ENCODE results near the gene UST.
"Not testable (repeated sequence)": the region's sequence is repeated elsewhere in the genome, so short reads cannot be mapped to it uniquely, and the experiment has no call there.

UST gene

DNA sequence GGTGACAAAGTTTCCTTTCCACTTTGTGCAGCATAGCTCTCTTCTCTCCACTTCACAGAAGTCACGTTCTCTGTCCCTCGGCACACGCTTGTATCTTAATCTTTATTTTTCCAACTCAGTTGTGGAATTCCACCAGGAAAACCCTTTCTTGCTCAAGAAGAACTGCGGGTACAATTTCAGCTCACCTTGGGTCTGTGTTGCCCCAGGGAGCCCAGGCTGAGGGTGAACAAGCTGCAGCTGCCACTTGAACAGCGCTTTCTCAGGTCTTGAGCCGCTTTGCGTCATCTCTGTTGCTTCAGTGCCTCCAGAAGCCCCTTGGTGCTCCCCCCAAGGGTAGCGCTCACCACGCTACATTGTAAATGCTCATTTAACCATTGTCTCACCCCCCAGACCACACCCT lies 341.5 kb downstream of the UST start:
- DNase-seq (ENCODE audit: low spot score), result no peak

DNA sequence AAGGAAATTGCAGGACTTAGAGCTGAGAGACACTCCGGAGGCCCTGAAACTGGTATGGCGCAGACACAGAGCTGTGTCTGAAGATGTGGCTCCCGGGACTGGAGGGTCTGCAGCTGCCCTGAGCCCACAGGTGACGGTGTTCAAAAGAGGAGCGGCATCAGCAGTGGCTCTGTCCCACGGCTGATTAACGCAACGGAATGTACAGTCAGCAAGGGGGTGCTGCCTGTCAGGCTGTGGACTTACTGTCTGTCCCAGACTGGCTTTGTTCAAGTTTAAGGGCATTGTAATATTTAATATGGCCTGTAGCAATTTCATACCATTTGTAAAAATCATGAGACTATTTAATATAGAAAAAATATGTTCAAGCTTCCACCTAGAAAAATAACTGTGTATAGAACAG lies 342.7 kb downstream of the UST start:
- DNase-seq (ENCODE audit: low spot score), result no peak

- no peak for DNase-seq (ENCODE audit: low spot score)
Observed at GRCh38 chr6:149090937-149091336, 344.1 kb downstream of the UST start.

GRCh38 chr6:149093643-149094042 lies 346.8 kb downstream of the UST start:
- DNase-seq (ENCODE audit: low spot score), result no peak

GRCh38 chr6:149094156-149094555 lies 347.3 kb downstream of the UST start:
- no peak for DNase-seq (ENCODE audit: low spot score)

- no peak for DNase-seq (ENCODE audit: low spot score)
Observed at GRCh38 chr6:149094934-149095351, 348.1 kb downstream of the UST start.

DNA sequence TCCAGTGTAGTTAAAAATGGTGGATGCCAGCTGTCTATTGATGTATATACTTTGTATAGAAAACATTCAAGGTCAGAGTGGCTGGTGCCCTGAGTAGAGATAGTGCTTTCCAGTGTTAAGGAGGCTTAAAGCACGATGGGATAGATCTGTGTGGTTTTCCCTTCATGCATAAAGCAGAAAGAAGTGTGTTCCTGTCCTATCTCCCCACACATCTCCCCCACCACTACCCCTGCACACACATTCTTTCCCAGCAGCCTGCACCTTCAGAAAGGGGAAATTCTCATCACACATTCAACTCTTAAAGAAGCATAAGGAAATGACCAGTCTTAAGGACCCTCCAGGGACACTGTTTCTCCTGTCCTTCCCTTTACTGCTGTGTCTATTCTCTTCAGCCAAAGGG lies 349.0 kb downstream of the UST start:
- no peak for DNase-seq (ENCODE audit: low spot score)

- no peak for DNase-seq (ENCODE audit: low spot score)
Observed at GRCh38 chr6:149097794-149098193, 351.0 kb downstream of the UST start.

GRCh38 chr6:149098700-149099276 lies 352.0 kb downstream of the UST start:
- DNase-seq (ENCODE audit: low spot score), result no peak

DNA sequence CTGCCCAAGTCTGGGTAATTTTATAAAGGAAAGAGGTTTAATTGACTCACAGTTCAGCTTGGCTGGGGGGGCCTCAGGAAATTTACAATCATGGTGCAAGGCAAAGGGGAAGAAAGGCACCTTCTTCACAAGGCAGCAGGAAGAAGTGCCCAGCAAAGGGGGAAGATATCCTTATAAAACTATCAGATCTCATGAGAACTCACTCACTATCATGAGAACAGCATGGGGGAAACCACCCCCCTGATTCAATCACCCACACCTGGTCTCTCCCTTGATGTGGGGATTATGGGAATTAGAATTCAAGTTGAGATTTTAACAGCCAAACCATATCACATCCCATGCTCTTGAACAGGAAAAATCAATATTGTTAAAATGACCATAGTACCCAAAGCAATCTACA lies 355.5 kb downstream of the UST start:
- no peak for DNase-seq (ENCODE audit: low spot score)

GRCh38 chr6:149103950-149104349 lies 357.1 kb downstream of the UST start:
- not testable (repeated sequence) for DNase-seq (ENCODE audit: low spot score)

GRCh38 chr6:149107520-149107919 lies 360.7 kb downstream of the UST start:
- DNase-seq (ENCODE audit: low spot score), result no peak

DNA sequence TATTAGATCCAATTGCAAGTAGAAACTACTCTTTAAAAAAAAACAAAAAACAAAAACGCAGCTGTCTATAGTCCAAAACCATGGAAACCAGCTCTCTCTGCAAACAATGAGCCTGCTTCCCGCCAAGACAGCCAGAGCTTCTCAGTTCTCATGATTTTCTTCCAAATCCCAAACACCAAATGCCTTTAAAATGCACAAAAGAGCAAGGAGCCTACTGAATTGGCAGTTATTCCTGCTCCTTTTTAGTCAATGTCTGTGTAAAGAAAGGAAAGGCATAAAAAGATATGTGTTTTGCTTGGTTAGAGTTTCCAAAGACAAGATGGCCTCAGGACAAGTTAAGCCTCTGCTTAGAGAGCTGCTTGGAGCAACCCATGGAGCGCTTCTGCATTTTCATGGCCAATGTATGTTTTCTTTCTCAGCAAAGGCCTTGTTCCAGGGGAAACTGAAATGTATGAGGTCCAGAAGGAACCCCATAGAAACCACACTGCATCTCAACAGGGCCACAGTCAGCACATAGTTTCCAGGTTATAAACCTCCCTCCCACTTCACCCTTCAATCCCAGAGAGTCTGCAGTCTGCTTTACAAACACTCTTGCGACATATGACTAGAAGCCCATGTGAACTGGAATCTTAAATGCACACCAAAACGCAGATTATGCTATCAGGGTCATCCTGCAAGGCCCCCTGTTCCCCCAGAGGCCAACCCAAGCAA lies 361.4 kb downstream of the UST start:
- DNase-seq (ENCODE audit: low spot score), result peak; percentile 68

DNA sequence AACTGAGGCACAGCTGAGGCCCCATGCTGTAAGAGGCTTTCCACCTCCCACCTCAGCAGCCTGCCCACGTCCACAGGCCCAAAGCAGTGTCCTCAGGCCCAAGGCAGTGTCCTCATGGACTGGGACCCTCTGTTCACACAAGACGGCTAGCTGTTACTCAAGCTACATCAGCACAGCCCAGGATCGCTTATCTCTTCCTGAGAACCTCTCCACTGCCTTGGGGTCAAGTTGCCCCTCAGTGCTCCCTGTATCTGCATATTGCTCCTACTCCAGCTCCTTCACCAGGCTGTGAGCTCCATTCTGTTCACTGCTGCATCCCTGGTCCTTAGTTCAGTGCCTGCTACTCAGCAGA lies 361.9 kb downstream of the UST start:
- DNase-seq (ENCODE audit: low spot score), result no peak

- DNase-seq (ENCODE audit: low spot score), result no peak
Observed at GRCh38 chr6:149109397-149110070, 362.7 kb downstream of the UST start.

DNA sequence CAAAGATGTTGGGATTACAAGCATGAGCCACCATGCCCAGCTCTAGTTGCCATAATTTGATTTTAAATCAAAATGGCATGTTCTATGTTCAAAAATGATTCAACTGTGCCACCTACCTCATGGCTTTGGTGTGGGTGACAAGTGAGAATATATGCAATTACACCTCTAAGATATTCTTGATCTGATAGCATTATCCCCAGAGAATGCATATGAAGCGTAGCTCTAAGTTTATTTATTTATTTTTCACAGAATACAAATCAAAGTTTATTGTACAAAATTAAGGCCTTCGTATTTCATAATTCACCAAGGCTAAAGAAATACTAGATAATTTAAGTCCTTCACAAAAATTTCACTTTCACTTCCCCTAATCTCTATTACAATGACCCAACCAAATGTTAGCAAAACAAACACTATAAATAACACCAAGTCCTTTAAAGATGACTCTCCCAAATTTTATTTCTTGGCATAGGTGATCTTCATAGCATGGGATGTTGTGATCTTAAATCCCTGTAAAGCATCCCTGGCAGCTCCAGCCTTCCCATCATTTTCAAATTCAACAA lies 364.8 kb downstream of the UST start:
- DNase-seq (ENCODE audit: low spot score), result no peak

- no peak for DNase-seq (ENCODE audit: low spot score)
Observed at GRCh38 chr6:149112976-149113375, 366.1 kb downstream of the UST start.

- DNase-seq (ENCODE audit: low spot score), result peak; percentile 62
Observed at GRCh38 chr6:149114167-149114566, 367.3 kb downstream of the UST start.

DNA sequence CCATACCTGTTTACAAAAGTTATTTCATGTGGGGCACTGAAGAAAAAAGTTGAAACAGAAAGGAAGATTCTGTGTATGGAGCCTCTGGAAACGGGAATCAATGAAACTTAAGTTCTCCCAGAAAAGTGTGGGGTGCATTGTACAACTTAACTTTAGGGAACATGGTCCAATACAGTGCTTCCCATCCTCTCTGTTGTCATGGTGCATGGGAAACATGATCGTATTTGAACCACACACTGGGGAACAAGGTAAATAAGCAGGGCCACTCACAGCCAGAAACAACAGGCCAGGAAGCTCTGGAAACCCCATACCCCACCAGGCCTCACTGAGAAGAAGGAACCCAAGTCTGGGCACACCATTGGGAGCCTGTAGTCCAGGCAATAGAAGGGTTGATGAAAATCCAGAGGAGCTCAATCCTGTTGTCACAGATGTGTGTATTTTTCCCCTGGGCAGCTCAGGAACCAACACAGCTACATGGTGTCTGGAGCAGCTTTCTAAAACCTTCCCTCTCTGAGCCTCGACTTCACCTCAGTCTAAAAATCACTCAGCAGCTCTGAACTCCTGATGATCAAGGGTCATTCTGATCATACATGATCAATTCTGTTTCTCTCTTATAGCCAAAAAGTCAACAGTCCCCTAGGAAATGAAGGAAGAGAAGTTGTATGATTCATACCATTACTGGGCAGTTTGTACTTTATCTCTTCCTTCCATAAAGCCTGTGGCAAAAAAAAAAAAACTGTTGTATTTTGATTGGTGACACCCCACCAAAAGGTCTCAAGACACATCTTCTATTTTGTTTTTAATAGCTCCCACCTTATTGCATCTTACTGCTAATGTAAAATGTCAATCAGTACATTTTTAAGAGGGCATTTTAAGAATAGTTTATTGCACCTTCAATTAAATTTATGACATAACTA lies 372.2 kb downstream of the UST start:
- DNase-seq (ENCODE audit: low spot score), result no peak

DNA sequence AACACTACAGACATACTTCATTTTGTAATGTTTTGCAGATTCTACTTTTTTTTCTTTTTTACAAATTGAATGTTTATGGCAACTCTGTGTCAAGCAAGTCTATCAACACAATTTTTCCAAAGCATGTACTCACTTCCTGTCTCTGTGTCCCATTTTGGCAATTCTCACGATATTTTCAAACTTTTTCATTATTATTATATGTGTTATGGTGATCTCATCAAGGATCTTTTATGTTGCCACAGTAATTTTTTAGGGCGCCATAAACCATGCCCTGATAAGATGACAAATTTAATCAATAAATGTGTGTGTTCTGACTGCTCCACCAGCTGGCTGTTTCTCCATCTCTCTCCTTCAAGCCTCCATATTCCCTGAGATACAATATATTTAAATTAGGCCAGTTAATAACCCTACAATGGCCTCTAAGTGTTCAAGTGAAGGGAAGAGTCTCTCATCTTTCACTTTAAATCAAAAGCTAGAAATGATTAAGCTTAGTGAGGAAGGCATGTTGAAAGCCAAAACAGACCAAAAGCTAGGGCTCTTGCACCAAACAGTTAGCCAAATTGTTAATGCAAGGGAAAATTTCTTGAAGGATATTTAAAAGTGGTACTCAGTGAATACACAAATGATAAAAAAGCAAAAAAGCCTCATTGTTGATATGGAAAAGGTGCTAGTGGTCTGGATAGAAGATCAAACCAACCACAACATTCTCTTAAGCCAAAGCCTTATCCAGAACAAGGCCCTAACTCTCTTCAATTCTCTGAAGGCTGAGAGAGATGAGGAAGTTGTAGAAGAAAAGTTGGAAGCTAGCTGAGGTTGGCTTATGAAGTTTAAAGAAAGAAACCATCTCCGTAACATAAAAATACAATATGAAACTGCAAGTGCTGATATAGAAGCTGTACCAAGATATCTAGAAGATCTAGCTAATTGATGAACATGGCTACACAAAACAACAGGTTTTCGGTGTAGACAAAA lies 376.3 kb downstream of the UST start:
- no peak for DNase-seq (ENCODE audit: low spot score)

GRCh38 chr6:149125309-149125708 lies 378.5 kb downstream of the UST start:
- DNase-seq (ENCODE audit: low spot score), result no peak
